ENCODE data around the gene FAR2. TPM values are rescaled to one million over a fixed set of nuclear protein-coding genes. Genes with fewer than 3 reads are reported as not detected.

Gene FAR2
- total and polyA plus RNA-seq, 4 donors = 7.1 to 14.4 (median 11.2) TPM

- H3K27me3 ChIP-seq (ENCODE audit: control insufficient read depth in 3 of 3, insufficient read depth in 3 of 3, low read length in 2 of 3) = no peaks in the 10 kb centered on the region
- no peaks in the 10 kb centered on the region for H3K36me3 ChIP-seq (ENCODE audit: control insufficient read depth in 4 of 4, insufficient read depth in 4 of 4, low read length in 4 of 4)
- no peaks in the 10 kb centered on the region for H3K4me1 ChIP-seq (ENCODE audit: control insufficient read depth in 5 of 5, insufficient read depth in 5 of 5, low read length in 5 of 5)
- DNase-seq = no peak
- ATAC-seq (ENCODE audit: insufficient read depth, low FRiP score) = no peak
- no peaks in the 10 kb centered on the region for H3K9me3 ChIP-seq (ENCODE audit: control insufficient read depth in 4 of 4, insufficient read depth in 3 of 4, low read length in 3 of 4)
- no peak for TF ChIP-seq CTCF (IDR thresholded peaks at IDR 0.05; ENCODE audit: control extremely low read depth, extremely low read depth)
- WGBS, 2 donors = 94 to 100% methylated on average over 1 of the region's 1 CpG
- no peak overlapping the region for H3K4me3 ChIP-seq
- no peak overlapping the region for H3K9ac ChIP-seq (ENCODE audit: insufficient read depth in 1 of 2, low read length in 2 of 2)
- H3K27ac ChIP-seq (ENCODE audit: low read depth in 1 of 2, low read length in 1 of 2) = no peak overlapping the region
Measured at GRCh38 chr12:29222200-29222599, 73.1 kb downstream of the FAR2 start.

GRCh38 chr12:29223426-29223825, 74.3 kb downstream of the FAR2 start:
- ATAC-seq (ENCODE audit: insufficient read depth, low FRiP score) = no peak
- no peaks in the 10 kb centered on the region for H3K36me3 ChIP-seq (ENCODE audit: control insufficient read depth in 4 of 4, insufficient read depth in 4 of 4, low read length in 4 of 4)
- H3K9me3 ChIP-seq (ENCODE audit: control insufficient read depth in 4 of 4, insufficient read depth in 3 of 4, low read length in 3 of 4) = no peaks in the 10 kb centered on the region
- no peak for DNase-seq
- no peak overlapping the region for H3K4me3 ChIP-seq
- H3K27me3 ChIP-seq (ENCODE audit: control insufficient read depth in 3 of 3, insufficient read depth in 3 of 3, low read length in 2 of 3) = no peaks in the 10 kb centered on the region
- WGBS, 2 donors = 56 to 68% methylated on average over 2 of the region's 2 CpGs
- H3K4me1 ChIP-seq (ENCODE audit: control insufficient read depth in 5 of 5, insufficient read depth in 5 of 5, low read length in 5 of 5) = no peaks in the 10 kb centered on the region
- H3K9ac ChIP-seq (ENCODE audit: insufficient read depth in 1 of 2, low read length in 2 of 2) = no peak overlapping the region
- no peak for TF ChIP-seq CTCF (IDR thresholded peaks at IDR 0.05; ENCODE audit: control extremely low read depth, extremely low read depth)
- no peak overlapping the region for H3K27ac ChIP-seq (ENCODE audit: low read depth in 1 of 2, low read length in 1 of 2)

- Histone ChIP-seq H3K4me3 (no peak overlapping the region), H3K4me1 (ENCODE audit: control insufficient read depth in 5 of 5, insufficient read depth in 5 of 5, low read length in 5 of 5) (no peaks in the 10 kb centered on the region), H3K9me3 (ENCODE audit: control insufficient read depth in 4 of 4, insufficient read depth in 3 of 4, low read length in 3 of 4) (no peaks in the 10 kb centered on the region), H3K9ac (ENCODE audit: insufficient read depth in 1 of 2, low read length in 2 of 2) (no peak overlapping the region), H3K27ac (ENCODE audit: low read depth in 1 of 2, low read length in 1 of 2) (no peak overlapping the region), H3K36me3 (ENCODE audit: control insufficient read depth in 4 of 4, insufficient read depth in 4 of 4, low read length in 4 of 4) (no peaks in the 10 kb centered on the region), H3K27me3 (ENCODE audit: control insufficient read depth in 3 of 3, insufficient read depth in 3 of 3, low read length in 2 of 3) (no peaks in the 10 kb centered on the region)
- WGBS, 2 donors = 90 to 94% methylated on average over 2 of the region's 2 CpGs
- no peak for TF ChIP-seq CTCF (IDR thresholded peaks at IDR 0.05; ENCODE audit: control extremely low read depth, extremely low read depth)
- DNase-seq (no peak), ATAC-seq (ENCODE audit: insufficient read depth, low FRiP score) (no peak)
Measured at GRCh38 chr12:29223956-29224543, 75.0 kb downstream of the FAR2 start.

- Histone ChIP-seq H3K36me3 (ENCODE audit: control insufficient read depth in 4 of 4, insufficient read depth in 4 of 4, low read length in 4 of 4) (no peaks in the 10 kb centered on the region), H3K27me3 (ENCODE audit: control insufficient read depth in 3 of 3, insufficient read depth in 3 of 3, low read length in 2 of 3) (no peaks in the 10 kb centered on the region), H3K9me3 (ENCODE audit: control insufficient read depth in 4 of 4, insufficient read depth in 3 of 4, low read length in 3 of 4) (no peaks in the 10 kb centered on the region), H3K27ac (ENCODE audit: low read depth in 1 of 2, low read length in 1 of 2) (no peak overlapping the region), H3K4me3 (no peak overlapping the region), H3K9ac (ENCODE audit: insufficient read depth in 1 of 2, low read length in 2 of 2) (no peak overlapping the region), H3K4me1 (ENCODE audit: control insufficient read depth in 5 of 5, insufficient read depth in 5 of 5, low read length in 5 of 5) (no peaks in the 10 kb centered on the region)
- no peak for DNase-seq
- ATAC-seq (ENCODE audit: insufficient read depth, low FRiP score) = no peak
- WGBS, 2 donors = 67 to 73% methylated on average over 4 of the region's 4 CpGs
- no peak for TF ChIP-seq CTCF (IDR thresholded peaks at IDR 0.05; ENCODE audit: control extremely low read depth, extremely low read depth)
Measured at GRCh38 chr12:29224572-29224971, 75.5 kb downstream of the FAR2 start.

Measured in lung (tissue), 12 donors.